SK-N-SH (cell line): ENCODE measurements around the gene MYO16.

Source experiments
- CHD2 ChIP-seq: fragments of 150-350 bp; IDR thresholded peaks from 2 replicates; pipeline ENCODE4 v1.6.1; 2018; ENCODE audit warnings: low read length; ENCODE audit not compliant: partially characterized antibody
- CTCF ChIP-seq: fragments of 200-600 bp; sonication (generic); IDR thresholded peaks from 2 replicates; pipeline ENCODE4 v1.6.1; 2017; ENCODE audit warnings: antibody characterized with exemption, mild to moderate bottlenecking, moderate library complexity
- EZH2phosphoT487 ChIP-seq: fragments of 200-600 bp; sonication (generic); IDR thresholded peaks from 2 replicates; pipeline ENCODE4 v1.6.1; 2017; ENCODE audit warnings: low read depth, mixed run types, mild to moderate bottlenecking, antibody characterized with exemption, moderate library complexity, borderline replicate concordance
- FOXM1 ChIP-seq: IDR thresholded peaks from 2 replicates; pipeline ENCODE4 v1.4.0; 2012; ENCODE audit warnings: low read depth, mild to moderate bottlenecking
- IRF3 ChIP-seq: fragments of 150-350 bp; IDR thresholded peaks from 2 replicates; pipeline ENCODE4 v1.6.1; 2016; ENCODE audit warnings: mild to moderate bottlenecking, low read depth, low read length
- JUND ChIP-seq: IDR thresholded peaks from 2 replicates; pipeline ENCODE4 v1.4.0; 2012
- MXI1 ChIP-seq: IDR thresholded peaks from 2 replicates; pipeline ENCODE4 v1.6.1; 2012; ENCODE audit warnings: mild to moderate bottlenecking, low read depth, low read length, improper control_type of control experiment
- PBX3 ChIP-seq: IDR thresholded peaks from 2 replicates; pipeline ENCODE4; 2012
- RXRA ChIP-seq: IDR thresholded peaks from 2 replicates; pipeline ENCODE4 v1.4.0; 2012; ENCODE audit warnings: low read depth, mild to moderate bottlenecking, borderline replicate concordance
- SIN3A ChIP-seq: IDR thresholded peaks from 2 replicates; pipeline ENCODE4 v1.6.1; 2012; ENCODE audit warnings: low read depth, mild to moderate bottlenecking, low read length, moderate library complexity, borderline replicate concordance
- USF2 ChIP-seq: fragments of 150-350 bp; IDR thresholded peaks from 2 replicates; pipeline ENCODE4 v1.6.1; 2017; ENCODE audit warnings: antibody characterized with exemption, low read length, low read depth, borderline replicate concordance
- ZBTB33 ChIP-seq: IDR thresholded peaks from 2 replicates; pipeline ENCODE4 v1.4.0; 2012; ENCODE audit warnings: low read depth, borderline replicate concordance

- TF ChIP-seq SIN3A (no peak), CTCF (no peak), USF2 (no peak), IRF3 (no peak), RXRA (no peak), JUND (no peak), CHD2 (no peak), FOXM1 (no peak), EZH2phosphoT487 (no peak), PBX3 (no peak), ZBTB33 (no peak), MXI1 (no peak)
These were observed 373.5 kb downstream of the MYO16 start for GRCh38 chr13:109002934-109003333.
